GM12878 (cell line): ENCODE measurements around the gene CTSF.

ENCODE experiments used
- ATF7 ChIP-seq: fragments of 450-650 bp; IDR thresholded peaks from 2 replicates; pipeline ENCODE4 v1.6.1; 2016; ENCODE audit warnings: low read depth, mild to moderate bottlenecking
- CTCF ChIP-seq, 3 experiments: IDR thresholded peaks in 2 of 3; conservative IDR thresholded peaks in 1 of 3; 2 replicates each; pipeline ENCODE4 v1.5.1; 2011; ENCODE audit warnings: low read depth in 3 of 3, low read length in 3 of 3, mild to moderate bottlenecking in 3 of 3, control low read depth in 2 of 3, moderate library complexity in 2 of 3, inconsistent platforms in 1 of 3, mixed read lengths in 1 of 3; ENCODE audit not compliant: control insufficient read depth in 2 of 3, insufficient read depth in 1 of 3; ENCODE audit errors: extremely low read depth in 1 of 3
- SP1 ChIP-seq: IDR thresholded peaks from one replicate; pipeline ENCODE4 v1.6.1; 2011; ENCODE audit warnings: low read depth, low read length
- USF2 ChIP-seq: IDR thresholded peaks from 2 replicates; pipeline ENCODE4 v1.6.1; 2011; ENCODE audit warnings: low read depth, low read length, improper control_type of control experiment, borderline replicate concordance
- TF ChIP-seq, protein P1 (sequence below): IDR thresholded peaks from 2 replicates; pipeline ENCODE4 v1.6.1; 2012; ENCODE audit warnings: low read depth, low read length, improper control_type of control experiment

- TF ChIP-seq, protein P1, sequence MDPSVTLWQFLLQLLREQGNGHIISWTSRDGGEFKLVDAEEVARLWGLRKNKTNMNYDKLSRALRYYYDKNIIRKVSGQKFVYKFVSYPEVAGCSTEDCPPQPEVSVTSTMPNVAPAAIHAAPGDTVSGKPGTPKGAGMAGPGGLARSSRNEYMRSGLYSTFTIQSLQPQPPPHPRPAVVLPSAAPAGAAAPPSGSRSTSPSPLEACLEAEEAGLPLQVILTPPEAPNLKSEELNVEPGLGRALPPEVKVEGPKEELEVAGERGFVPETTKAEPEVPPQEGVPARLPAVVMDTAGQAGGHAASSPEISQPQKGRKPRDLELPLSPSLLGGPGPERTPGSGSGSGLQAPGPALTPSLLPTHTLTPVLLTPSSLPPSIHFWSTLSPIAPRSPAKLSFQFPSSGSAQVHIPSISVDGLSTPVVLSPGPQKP, result no peak
- no peak for TF ChIP-seq SP1
- TF ChIP-seq CTCF (IDR thresholded peaks at IDR 0.05 in 2 of 3, conservative IDR thresholded peaks at IDR 0.05 in 1 of 3; ENCODE audit: control insufficient read depth in 2 of 3, extremely low read depth in 1 of 3, insufficient read depth in 1 of 3, low read depth in 3 of 3, low read length in 3 of 3), result no peak
- TF ChIP-seq ATF7, result no peak
- no peak for TF ChIP-seq USF2
Observed at GRCh38 chr11:66604155-66604554, 35.7 kb upstream of the CTSF start.
